Loucy (cell line): ENCODE data around the gene ANO2.

Experiments
- H2AFZ ChIP-seq: fragments of 200-600 bp; sonication (generic); 2 replicates; pipeline ENCODE4 v1.6.0; 2016; ENCODE audit warnings: antibody characterized with exemption, mild to moderate bottlenecking, low read length, moderate library complexity
- H3F3A ChIP-seq: fragments of 200-600 bp; 2 replicates; pipeline ENCODE4 v1.6.0; 2016; ENCODE audit warnings: antibody characterized with exemption, low read depth, mild to moderate bottlenecking
- H3K27me3 ChIP-seq: fragments of 200-600 bp; sonication (generic); 2 replicates; pipeline ENCODE4 v1.6.1; 2014; ENCODE audit warnings: low read length, mild to moderate bottlenecking; ENCODE audit not compliant: insufficient read depth, poor library complexity, severe bottlenecking
- H3K36me3 ChIP-seq: fragments of 200-600 bp; sonication (generic); 2 replicates; pipeline ENCODE4 v1.6.1; 2016; ENCODE audit warnings: low read length; ENCODE audit not compliant: insufficient read depth
- H3K4me1 ChIP-seq: fragments of 200-600 bp; sonication (generic); 2 replicates; pipeline ENCODE4 v1.5.1; 2014; ENCODE audit warnings: low read length, mild to moderate bottlenecking; ENCODE audit not compliant: insufficient read depth, poor library complexity, severe bottlenecking
- H3K4me2 ChIP-seq: fragments of 200-600 bp; sonication (generic); 2 replicates; pipeline ENCODE4 v1.6.0; 2014; ENCODE audit warnings: antibody characterized with exemption, low read length, low read depth, mild to moderate bottlenecking; ENCODE audit not compliant: poor library complexity, severe bottlenecking
- H3K4me3 ChIP-seq: fragments of 200-600 bp; sonication (generic); 2 replicates; pipeline ENCODE4 v1.5.1; 2014; ENCODE audit warnings: low read length, mild to moderate bottlenecking, mixed read lengths; ENCODE audit not compliant: poor library complexity, severe bottlenecking
- H3K79me2 ChIP-seq: fragments of 200-600 bp; sonication (generic); 2 replicates; pipeline ENCODE4 v1.6.1; 2014; ENCODE audit warnings: low read length; ENCODE audit not compliant: insufficient read depth
- H3K9ac ChIP-seq: fragments of 200-600 bp; sonication (generic); 2 replicates; pipeline ENCODE4 v1.6.0; 2014; ENCODE audit warnings: mild to moderate bottlenecking, low read depth, low read length, moderate library complexity; ENCODE audit not compliant: poor library complexity, severe bottlenecking
- H3K9me2 ChIP-seq: fragments of 200-600 bp; sonication (generic); replicated peaks from 2 replicates; pipeline ENCODE4 v1.6.1; 2016; ENCODE audit warnings: low read depth, low read length, mixed read lengths
- H3K9me3 ChIP-seq: fragments of 200-600 bp; sonication (generic); 2 replicates; pipeline ENCODE4 v1.6.1; 2014; ENCODE audit warnings: mild to moderate bottlenecking, antibody characterized with exemption, low read length, low read depth; ENCODE audit not compliant: insufficient read depth
- H4K20me1 ChIP-seq: fragments of 200-600 bp; sonication (generic); 2 replicates; pipeline ENCODE4 v1.6.0; 2014; ENCODE audit warnings: antibody characterized with exemption, low read length, mild to moderate bottlenecking; ENCODE audit not compliant: insufficient read depth, poor library complexity, severe bottlenecking
- CTCF ChIP-seq: fragments of 200-600 bp; sonication (generic); conservative IDR thresholded peaks from 2 replicates; pipeline ENCODE4 v1.5.1; 2014; ENCODE audit warnings: mild to moderate bottlenecking, antibody characterized with exemption, low read length
- EZH2phosphoT487 ChIP-seq: fragments of 200-600 bp; IDR thresholded peaks from 2 replicates; pipeline ENCODE4 v1.6.1; 2018; ENCODE audit warnings: antibody characterized with exemption, mild to moderate bottlenecking, moderate library complexity, borderline replicate concordance

The ANO2 gene

DNA sequence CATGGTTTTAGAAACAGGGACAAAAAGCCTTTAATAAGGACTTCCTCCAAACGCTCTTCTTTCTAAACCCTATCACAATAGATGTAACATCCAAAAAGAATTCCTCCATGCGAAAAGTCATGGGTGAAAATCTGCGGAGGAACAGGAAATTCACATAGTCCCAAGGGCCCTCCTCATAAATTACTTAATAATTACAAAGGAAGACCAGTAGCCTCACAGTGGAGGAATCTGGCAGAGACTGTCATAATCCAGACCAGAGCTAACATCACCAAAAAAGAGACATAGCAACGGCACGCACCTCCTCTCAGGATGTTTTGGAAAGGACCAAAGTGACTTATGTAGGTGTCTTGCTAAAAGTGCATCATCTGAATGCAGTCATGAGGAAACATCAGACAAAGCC is 165.7 kb downstream of the ANO2 start:
- Histone ChIP-seq H3K36me3 (no peaks in the 10 kb centered on the region), H3K9me2 (no peaks in the 10 kb centered on the region), H3K4me1 (no peaks in the 10 kb centered on the region), H3K9me3 (no peaks in the 10 kb centered on the region), H3K79me2 (no peaks in the 10 kb centered on the region), H4K20me1 (no peaks in the 10 kb centered on the region), H3K4me2 (no peak overlapping the region), H2AFZ (no peak overlapping the region), H3F3A (no peaks in the 10 kb centered on the region), H3K27me3 (no peaks in the 10 kb centered on the region), H3K9ac (no peak overlapping the region), H3K4me3 (no peak overlapping the region)
- TF ChIP-seq EZH2phosphoT487 (no peak), CTCF (no peak)

DNA sequence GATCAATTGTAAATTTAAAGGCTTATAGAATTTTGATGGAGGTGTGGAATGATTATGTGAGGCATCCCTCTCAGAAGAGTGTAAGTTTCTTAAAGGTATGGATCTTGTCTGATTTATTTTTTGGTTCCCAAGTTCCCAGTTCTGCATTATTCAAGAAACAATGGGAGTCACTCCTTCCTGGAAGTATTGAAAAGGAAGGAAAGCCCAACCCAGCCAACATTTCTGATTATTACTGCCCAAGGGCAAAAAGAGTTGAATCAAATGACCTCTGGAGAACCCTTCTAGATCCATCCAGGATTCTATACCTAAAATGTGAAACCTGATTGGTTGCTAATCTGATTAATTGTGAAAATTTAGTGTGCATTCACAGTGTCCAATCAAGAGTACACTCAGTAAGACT is 166.2 kb downstream of the ANO2 start:
- no peaks in the 10 kb centered on the region for H3F3A ChIP-seq
- no peaks in the 10 kb centered on the region for H3K4me1 ChIP-seq
- H4K20me1 ChIP-seq, result no peaks in the 10 kb centered on the region
- TF ChIP-seq EZH2phosphoT487 (no peak), CTCF (no peak)
- H3K4me2 ChIP-seq, result no peak overlapping the region
- H3K4me3 ChIP-seq, result no peak overlapping the region
- no peak overlapping the region for H3K9ac ChIP-seq
- H3K9me3 ChIP-seq, result no peaks in the 10 kb centered on the region
- no peak overlapping the region for H2AFZ ChIP-seq
- no peaks in the 10 kb centered on the region for H3K36me3 ChIP-seq
- H3K27me3 ChIP-seq, result no peaks in the 10 kb centered on the region
- H3K79me2 ChIP-seq, result no peaks in the 10 kb centered on the region
- H3K9me2 ChIP-seq, result no peaks in the 10 kb centered on the region

DNA sequence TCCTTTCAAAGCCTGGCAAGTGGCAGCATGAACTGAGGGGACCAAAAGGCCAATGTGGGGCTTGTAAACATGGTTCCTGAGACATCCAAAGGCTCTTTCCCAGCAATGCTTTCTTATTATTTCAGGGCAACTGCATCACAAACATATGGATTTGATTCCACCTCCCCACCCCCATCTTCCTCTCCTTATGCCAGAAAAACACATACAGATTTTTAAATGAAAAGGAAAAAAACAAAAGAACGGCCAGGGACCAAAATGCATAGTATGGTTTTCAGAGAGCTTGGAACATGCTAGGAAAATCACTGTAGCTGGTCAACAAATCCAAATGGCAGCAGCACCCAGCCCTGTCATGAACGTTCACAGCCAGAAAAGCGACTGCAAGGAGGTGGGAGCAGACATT is 167.6 kb downstream of the ANO2 start:
- Histone ChIP-seq H3K36me3 (no peaks in the 10 kb centered on the region), H3K4me1 (no peaks in the 10 kb centered on the region), H3K79me2 (no peaks in the 10 kb centered on the region), H3K4me2 (no peak overlapping the region), H3F3A (no peaks in the 10 kb centered on the region), H4K20me1 (no peaks in the 10 kb centered on the region), H3K9me2 (no peaks in the 10 kb centered on the region), H3K9ac (no peak overlapping the region), H3K4me3 (no peak overlapping the region), H3K27me3 (no peaks in the 10 kb centered on the region), H3K9me3 (no peaks in the 10 kb centered on the region), H2AFZ (no peak overlapping the region)
- TF ChIP-seq CTCF (no peak), EZH2phosphoT487 (no peak)
